Activated CD4-positive, alpha-beta T cell treated with anti-CD3 and anti-CD28 coated beads, Interleukin-2, amount 10 ng/mL, durations not matched to agents 7 days and 5 days (primary cell): ENCODE data around the gene DZIP3. TPM values are rescaled to one million over a fixed set of nuclear protein-coding genes. Genes with fewer than 3 reads are reported as not detected.
A peak's percentile ranks its signal among the peaks of the same experiment; 100 is the strongest.

Experiments
- CTCF ChIA-PET: fragments of 350-600 bp; sonication (Branson Sonifier 250); formaldehyde crosslinking; loops from one replicate; lab custom pipeline; 2021; ENCODE audit warnings: antibody characterized with exemption; lab: Charles Lee
- POLR2A ChIA-PET: fragments of 350-600 bp; sonication (Branson Sonifier 250); formaldehyde crosslinking; loops from one replicate; lab custom pipeline; 2021; ENCODE audit warnings: antibody characterized with exemption; lab: Charles Lee
- DNase-seq: peaks from one replicate; pipeline ENCODE4 v3.0.0-alpha.2; 2020
- H3K27ac Mint-ChIP-seq: one replicate; pipeline ENCODE4 v1.8.0; 2021; ENCODE audit warnings: mild to moderate bottlenecking, moderate library complexity, mixed read lengths
- H3K27me3 Mint-ChIP-seq: one replicate; pipeline ENCODE4 v1.8.0; 2021; ENCODE audit warnings: mixed read lengths
- H3K36me3 Mint-ChIP-seq: one replicate; pipeline ENCODE4 v1.8.0; 2021; ENCODE audit warnings: low read depth, mixed read lengths
- H3K4me1 Mint-ChIP-seq: one replicate; pipeline ENCODE4 v1.8.0; 2021; ENCODE audit warnings: mixed read lengths
- H3K4me3 Mint-ChIP-seq: one replicate; pipeline ENCODE4 v1.8.0; 2021; ENCODE audit warnings: mild to moderate bottlenecking, moderate library complexity, mixed read lengths
- H3K9me3 Mint-ChIP-seq: one replicate; pipeline ENCODE4 v1.8.0; 2021; ENCODE audit warnings: mixed read lengths
- total RNA-seq, 2 experiments: library from RNA; stranded (reverse); gene quantifications; one replicate each; pipeline ENCODE4 v1.2.3, GENCODE V29; 2021

Gene DZIP3
- total RNA-seq, 2 experiments from 2014 or later = 13.0 to 13.8 TPM

DNA sequence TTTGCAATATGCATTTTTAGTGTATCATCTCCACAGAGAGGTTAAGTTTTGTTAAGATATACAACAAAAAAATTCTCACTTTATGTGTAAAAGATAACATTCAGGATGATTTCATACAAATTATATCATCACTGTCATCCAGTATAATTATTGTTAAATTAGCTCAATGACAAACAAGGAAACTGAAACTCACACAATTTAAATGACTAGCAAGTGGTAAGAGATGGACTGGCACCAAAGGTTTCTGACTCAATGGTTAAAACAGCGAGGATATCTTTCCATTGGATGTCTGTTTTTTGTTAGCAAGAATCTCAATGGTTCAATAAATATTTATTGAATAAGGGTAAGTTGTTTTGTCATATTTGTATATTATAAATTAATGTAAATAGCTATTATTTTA lies 22.9 kb upstream of the DZIP3 start:
- H3K4me3 Mint-ChIP-seq = no peak overlapping the region
- ChIA-PET CTCF (no interaction called here), POLR2A (no interaction called here)

DNA sequence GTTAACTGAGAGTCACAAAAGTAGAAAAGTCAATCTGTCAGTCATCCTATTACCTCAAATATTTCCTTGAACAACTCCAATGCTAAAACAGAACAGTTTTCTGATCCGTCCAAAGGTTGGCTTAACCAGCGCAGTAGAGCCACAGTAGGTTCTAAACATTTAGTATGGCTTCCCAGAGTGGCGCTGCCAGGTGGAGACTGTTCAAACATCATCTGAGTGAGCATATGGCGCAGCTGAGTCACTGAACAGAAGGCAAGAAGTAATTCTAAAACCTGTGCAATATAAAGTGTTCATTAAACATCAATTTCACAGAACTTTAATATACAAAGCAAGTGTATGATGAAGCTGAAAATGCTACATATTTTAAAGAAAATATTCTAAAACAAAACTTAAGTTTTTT lies 20.2 kb upstream of the DZIP3 start:
- no peaks in the 10 kb centered on the region for H3K9me3 Mint-ChIP-seq
- POLR2A ChIA-PET = interaction anchor here (1.0 kb wide), 1 partner anchor 400 kb away, joined by 5 read pairs; no protein-coding TSS in a partner anchor
- H3K36me3 Mint-ChIP-seq = peaks cover 56% of the 10 kb centered on the region
- no peaks in the 10 kb centered on the region for H3K27me3 Mint-ChIP-seq
- no peak overlapping the region for H3K4me3 Mint-ChIP-seq
- H3K27ac Mint-ChIP-seq = no peak overlapping the region
- DNase-seq = no peak
- CTCF ChIA-PET = no interaction called here
- H3K4me1 Mint-ChIP-seq = peaks cover 3% of the 10 kb centered on the region

More for the DNA sequence above, 22.9 kb upstream of the DZIP3 start:
- peaks cover 3% of the 10 kb centered on the region for H3K4me1 Mint-ChIP-seq
- H3K36me3 Mint-ChIP-seq = peaks cover 46% of the 10 kb centered on the region
- no peaks in the 10 kb centered on the region for H3K9me3 Mint-ChIP-seq
- no peak for DNase-seq
- H3K27ac Mint-ChIP-seq = no peak overlapping the region
- no peaks in the 10 kb centered on the region for H3K27me3 Mint-ChIP-seq

- H3K4me1 Mint-ChIP-seq = peaks cover 9% of the 10 kb centered on the region
- CTCF ChIA-PET = interaction anchor here (0.7 to 1.6 kb wide), 3 partner anchors 10 to 149 kb away, joined by 3 to 7 read pairs (median 4); no protein-coding TSS in a partner anchor
- peaks cover 65% of the 10 kb centered on the region for H3K36me3 Mint-ChIP-seq
- H3K27me3 Mint-ChIP-seq = no peaks in the 10 kb centered on the region
- POLR2A ChIA-PET = interaction anchor here (0.7 kb wide), 1 partner anchor 11 kb away, joined by 3 read pairs; the partner anchor contains the start of genes CIP2A and DZIP3
- H3K4me3 Mint-ChIP-seq = no peak overlapping the region
- no peaks in the 10 kb centered on the region for H3K9me3 Mint-ChIP-seq
- no peak for DNase-seq
- no peak overlapping the region for H3K27ac Mint-ChIP-seq
These were observed 11.5 kb upstream of the DZIP3 start for GRCh38 chr3:108578064-108578463.

GRCh38 chr3:108588601-108589000 lies 921 bp upstream of the DZIP3 start:
- Mint-ChIP-seq H3K4me3 (peak overlapping the region; percentile 98), H3K27me3 (no peaks in the 10 kb centered on the region), H3K27ac (peak overlapping the region; percentile 98), H3K9me3 (no peaks in the 10 kb centered on the region), H3K4me1 (peaks cover 54% of the 10 kb centered on the region), H3K36me3 (peaks cover 35% of the 10 kb centered on the region)
- no peak for DNase-seq
- ChIA-PET POLR2A (interaction anchor here (0.6 to 1.2 kb wide), 4 partner anchors 10 to 437 kb away, joined by 3 to 5 read pairs (median 4); no protein-coding TSS in a partner anchor), CTCF (interaction anchor here (0.6 to 2.4 kb wide), 4 partner anchors 10 to 247 kb away, joined by 3 to 12 read pairs (median 8); no protein-coding TSS in a partner anchor)

DNA sequence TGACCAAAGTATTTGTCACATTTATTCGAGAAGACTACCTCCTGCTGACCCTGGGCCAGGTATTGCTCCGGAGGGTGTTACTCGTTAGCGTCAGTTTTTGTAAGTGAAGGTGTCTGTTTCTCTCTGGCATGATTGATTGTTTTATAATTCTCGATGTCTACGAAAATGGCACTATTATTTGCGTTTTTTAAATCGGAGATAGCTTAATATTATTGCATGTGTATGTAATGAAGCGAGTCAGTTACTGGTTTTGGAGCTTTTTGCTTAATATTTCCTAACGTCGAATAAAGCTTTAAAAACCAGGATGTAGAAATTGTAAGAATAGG lies 439 bp downstream of the DZIP3 start:
- H3K4me1 Mint-ChIP-seq = peaks cover 50% of the 10 kb centered on the region
- DNase-seq = no peak
- peak overlapping the region; percentile 98 for H3K4me3 Mint-ChIP-seq
- ChIA-PET POLR2A (interaction anchor here (1.2 kb wide), 1 partner anchor 237 kb away, joined by 4 read pairs; no protein-coding TSS in a partner anchor), CTCF (interaction anchor here (0.7 to 2.4 kb wide), 8 partner anchors 8 to 325 kb away, joined by 3 to 12 read pairs (median 4); no protein-coding TSS in a partner anchor)
- H3K27me3 Mint-ChIP-seq = no peaks in the 10 kb centered on the region
- H3K27ac Mint-ChIP-seq = peak overlapping the region; percentile 98
- peaks cover 28% of the 10 kb centered on the region for H3K36me3 Mint-ChIP-seq
- H3K9me3 Mint-ChIP-seq = no peaks in the 10 kb centered on the region

DNA sequence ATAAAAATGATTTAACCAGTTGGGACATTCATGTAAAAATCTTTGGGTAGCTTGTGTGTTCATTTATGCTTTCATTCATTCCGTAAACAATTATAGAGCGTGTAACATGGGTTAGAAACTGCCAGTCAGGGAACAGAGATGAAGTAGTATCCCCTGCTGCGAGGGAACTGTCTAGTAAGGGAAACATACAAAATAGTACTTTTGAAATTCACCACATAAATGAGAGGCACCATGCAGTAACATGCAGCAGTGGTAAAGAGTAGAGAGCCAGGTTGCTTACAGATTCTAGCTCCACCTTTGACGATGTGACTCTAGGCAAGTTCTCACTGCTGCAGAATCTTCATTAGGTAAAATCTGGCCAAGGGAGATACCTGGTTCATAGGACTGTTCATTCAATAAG lies 938 bp downstream of the DZIP3 start:
- ChIA-PET POLR2A (no interaction called here), CTCF (interaction anchor here (0.9 to 2.3 kb wide), 4 partner anchors 12 to 324 kb away, joined by 4 to 12 read pairs (median 5); no protein-coding TSS in a partner anchor)
- peak overlapping the region; percentile 98 for H3K27ac Mint-ChIP-seq
- peak; percentile 17 for DNase-seq
- peak overlapping the region; percentile 98 for H3K4me3 Mint-ChIP-seq
- no peaks in the 10 kb centered on the region for H3K9me3 Mint-ChIP-seq
- H3K36me3 Mint-ChIP-seq = peaks cover 23% of the 10 kb centered on the region
- peaks cover 46% of the 10 kb centered on the region for H3K4me1 Mint-ChIP-seq
- H3K27me3 Mint-ChIP-seq = no peaks in the 10 kb centered on the region

GRCh38 chr3:108595321-108595720 lies 5.8 kb downstream of the DZIP3 start:
- Mint-ChIP-seq H3K4me3 (no peak overlapping the region), H3K27ac (no peak overlapping the region), H3K4me1 (peaks cover 41% of the 10 kb centered on the region), H3K9me3 (no peaks in the 10 kb centered on the region), H3K27me3 (no peaks in the 10 kb centered on the region), H3K36me3 (peaks cover 3% of the 10 kb centered on the region)
- no peak for DNase-seq
- CTCF ChIA-PET = no interaction called here
- POLR2A ChIA-PET = no interaction called here

DNA sequence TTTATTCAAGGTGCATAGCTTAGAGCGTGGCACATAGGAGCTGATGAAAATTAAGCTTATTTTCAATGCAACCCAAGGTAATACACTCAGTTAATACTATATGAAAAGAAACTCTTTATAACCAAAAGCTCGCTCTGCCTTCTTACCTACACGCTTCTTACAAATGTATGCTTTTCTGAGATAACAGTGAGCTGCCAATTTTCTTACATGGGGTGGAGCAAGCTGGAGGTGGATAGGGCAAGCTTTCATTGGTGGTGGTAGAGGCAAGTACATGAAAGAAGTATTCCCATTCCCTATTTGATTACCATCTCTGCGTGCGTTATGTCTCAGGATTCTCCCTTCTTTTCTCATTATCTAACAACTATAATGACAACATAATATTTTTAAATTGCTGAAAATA lies 8.9 kb downstream of the DZIP3 start:
- Mint-ChIP-seq H3K4me3 (no peak overlapping the region), H3K27ac (no peak overlapping the region)

GRCh38 chr3:108599677-108600409 lies 10.3 kb downstream of the DZIP3 start:
- no peak for DNase-seq
- H3K4me1 Mint-ChIP-seq = peaks cover 64% of the 10 kb centered on the region

More for the DNA sequence above, 8.9 kb downstream of the DZIP3 start:
- CTCF ChIA-PET = interaction anchor here (0.6 to 1.8 kb wide), 2 partner anchors 9 to 1718 kb away, joined by 5 to 9 read pairs; partner anchors contain the start of genes CIP2A and DZIP3
- POLR2A ChIA-PET = interaction anchor here (1.9 kb wide), 1 partner anchor 9 kb away, joined by 5 read pairs; the partner anchor contains the start of genes CIP2A and DZIP3
- no peaks in the 10 kb centered on the region for H3K27me3 Mint-ChIP-seq
- peaks cover 12% of the 10 kb centered on the region for H3K36me3 Mint-ChIP-seq
- peaks cover 51% of the 10 kb centered on the region for H3K4me1 Mint-ChIP-seq
- no peak for DNase-seq
- peaks cover 17% of the 10 kb centered on the region for H3K9me3 Mint-ChIP-seq

DNA sequence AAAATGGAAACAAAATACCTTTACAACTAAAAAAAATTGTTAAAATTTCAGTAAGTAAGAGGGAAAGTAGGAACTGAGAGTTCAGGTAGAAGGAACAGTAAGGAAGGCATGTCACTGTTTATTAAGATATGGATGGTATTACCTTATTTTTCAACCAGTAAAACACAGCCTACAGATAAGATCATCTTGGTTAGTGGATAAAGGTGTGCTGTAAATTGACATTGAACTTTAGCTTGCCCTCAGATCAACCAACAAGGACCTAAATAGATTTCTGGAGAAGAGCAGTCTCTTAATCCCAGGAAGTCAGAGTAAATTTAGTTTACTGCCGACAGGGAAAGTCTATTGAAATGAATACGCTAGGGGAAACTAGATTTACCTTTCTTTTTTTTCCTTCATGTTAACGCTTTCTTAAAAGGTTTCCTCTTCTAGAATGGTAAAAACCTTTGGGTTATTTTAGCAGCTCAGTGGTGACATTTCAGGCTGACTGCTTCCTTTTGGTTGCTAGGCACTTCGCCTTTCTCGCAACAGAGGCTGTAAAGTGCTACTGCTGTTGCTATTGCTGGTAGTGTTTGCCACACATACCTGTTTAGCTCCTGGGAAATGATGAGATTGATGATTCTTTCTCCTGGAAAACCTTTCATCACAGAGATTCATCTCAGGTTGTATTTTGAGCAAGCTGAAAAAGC lies 12.9 kb downstream of the DZIP3 start:
- Mint-ChIP-seq H3K27ac (peak overlapping the region; percentile 85), H3K27me3 (no peaks in the 10 kb centered on the region), H3K4me3 (peak overlapping the region; percentile 51), H3K4me1 (peaks cover 58% of the 10 kb centered on the region), H3K36me3 (peaks cover 23% of the 10 kb centered on the region), H3K9me3 (peaks cover 17% of the 10 kb centered on the region)
- CTCF ChIA-PET = interaction anchor here (0.5 to 3.3 kb wide), 4 partner anchors 9 to 414 kb away, joined by 3 to 12 read pairs (median 4); partner anchors contain the start of genes CIP2A and DZIP3
- peak; percentile 61 for DNase-seq
- POLR2A ChIA-PET = interaction anchor here (1.0 kb wide), 1 partner anchor 14 kb away, joined by 3 read pairs; no protein-coding TSS in a partner anchor

More at GRCh38 chr3:108599677-108600409, 10.3 kb downstream of the DZIP3 start:
- Mint-ChIP-seq H3K27me3 (no peaks in the 10 kb centered on the region), H3K4me3 (no peak overlapping the region), H3K27ac (no peak overlapping the region), H3K9me3 (peaks cover 17% of the 10 kb centered on the region), H3K36me3 (peaks cover 12% of the 10 kb centered on the region)
- CTCF ChIA-PET = no interaction called here
- POLR2A ChIA-PET = interaction anchor here (1.9 kb wide), 1 partner anchor 11 kb away, joined by 5 read pairs; the partner anchor contains the start of genes CIP2A and DZIP3

GRCh38 chr3:108602935-108603294 lies 13.4 kb downstream of the DZIP3 start:
- Mint-ChIP-seq H3K27me3 (no peaks in the 10 kb centered on the region), H3K36me3 (peaks cover 29% of the 10 kb centered on the region), H3K9me3 (peaks cover 17% of the 10 kb centered on the region), H3K4me3 (peak overlapping the region; percentile 51), H3K27ac (peak overlapping the region; percentile 85), H3K4me1 (peaks cover 58% of the 10 kb centered on the region)
- DNase-seq = no peak
- ChIA-PET POLR2A (interaction anchor here (1.0 kb wide), 1 partner anchor 14 kb away, joined by 3 read pairs; no protein-coding TSS in a partner anchor), CTCF (interaction anchor here (1.4 to 3.3 kb wide), 2 partner anchors 8 to 13 kb away, joined by 4 to 12 read pairs; partner anchors contain the start of genes CIP2A and DZIP3)

GRCh38 chr3:108603691-108604090 lies 14.2 kb downstream of the DZIP3 start:
- Mint-ChIP-seq H3K27me3 (no peaks in the 10 kb centered on the region), H3K4me3 (peak overlapping the region; percentile 3), H3K36me3 (peaks cover 30% of the 10 kb centered on the region), H3K4me1 (peaks cover 58% of the 10 kb centered on the region), H3K9me3 (peaks cover 17% of the 10 kb centered on the region), H3K27ac (peak overlapping the region; percentile 48)
- DNase-seq = peak; percentile 60
- POLR2A ChIA-PET = interaction anchor here (0.6 to 1.0 kb wide), 2 partner anchors 10 to 15 kb away, joined by 3 to 7 read pairs; no protein-coding TSS in a partner anchor
- CTCF ChIA-PET = interaction anchor here (1.4 to 3.3 kb wide), 2 partner anchors 8 to 14 kb away, joined by 4 to 12 read pairs; partner anchors contain the start of genes CIP2A and DZIP3
